Progenitor cell of endocrine pancreas (in vitro differentiated cells): ENCODE results near the gene ZCCHC9. TPM values are rescaled to one million over a fixed set of nuclear protein-coding genes. Genes with fewer than 3 reads are reported as not detected.

Source experiments
- DNase-seq: peaks from one replicate; pipeline ENCODE4 v3.0.0; 2021; ENCODE audit warnings: low spot score; ENCODE audit not compliant: unreplicated experiment
- H3K27ac Mint-ChIP-seq: 2 replicates; pipeline ENCODE4 v1.8.0; 2021; ENCODE audit warnings: mild to moderate bottlenecking, moderate library complexity, mixed read lengths
- H3K27me3 Mint-ChIP-seq: 2 replicates; pipeline ENCODE4 v1.8.0; 2021; ENCODE audit warnings: mixed read lengths
- H3K36me3 Mint-ChIP-seq: 2 replicates; pipeline ENCODE4 v1.8.0; 2022; ENCODE audit warnings: mixed read lengths; ENCODE audit not compliant: insufficient read depth
- H3K4me1 Mint-ChIP-seq: 2 replicates; pipeline ENCODE4 v1.8.0; 2021; ENCODE audit warnings: low read depth, mixed read lengths
- H3K4me3 Mint-ChIP-seq: 2 replicates; pipeline ENCODE4 v1.8.0; 2021; ENCODE audit warnings: low read depth, mild to moderate bottlenecking, moderate library complexity, mixed read lengths
- H3K9me3 Mint-ChIP-seq: 2 replicates; pipeline ENCODE4 v1.8.0; 2021; ENCODE audit warnings: low read depth, mixed read lengths
- CTCF ChIP-seq: fragments of 200-600 bp; sonication (generic); IDR thresholded peaks from one replicate; pipeline ENCODE4 v1.5.0; 2021; ENCODE audit warnings: antibody characterized with exemption, mild to moderate bottlenecking; ENCODE audit not compliant: unreplicated experiment
- total RNA-seq: library from RNA; stranded (reverse); gene quantifications from 2 replicates; pipeline ENCODE4 v1.2.1, GENCODE V29; 2021

The ZCCHC9 gene
- total RNA-seq, 1 donor from 2014 or later, result 30.6 TPM

GRCh38 chr5:81355291-81356251, 54.2 kb downstream of the ZCCHC9 start:
- TF ChIP-seq CTCF, result no peak
- Mint-ChIP-seq H3K36me3 (no peaks in the 10 kb centered on the region), H3K27ac (no peak overlapping the region), H3K4me1 (peaks cover 15% of the 10 kb centered on the region), H3K4me3 (no peak overlapping the region), H3K9me3 (no peaks in the 10 kb centered on the region), H3K27me3 (no peaks in the 10 kb centered on the region)
- DNase-seq, result no peak

DNA sequence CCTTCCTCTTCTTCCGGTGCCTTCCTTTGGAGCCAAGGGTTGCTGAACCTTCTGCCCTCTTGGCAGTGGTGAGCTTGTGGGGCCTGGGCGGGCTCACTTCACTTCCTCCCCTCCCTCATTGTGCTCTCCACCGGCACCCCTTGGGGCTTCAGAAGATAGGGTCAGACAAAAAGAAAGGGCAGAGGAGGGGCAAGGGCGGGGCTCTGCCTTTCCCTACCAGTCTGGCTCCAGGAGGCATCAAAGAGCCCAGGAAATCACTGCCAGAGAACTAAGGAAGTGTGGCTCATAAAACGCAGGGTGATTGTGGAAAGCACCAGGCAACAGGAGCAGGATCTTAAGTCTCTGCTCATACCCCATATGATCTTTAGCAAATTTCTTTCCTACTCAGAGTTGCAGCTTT, 57.7 kb downstream of the ZCCHC9 start:
- no peaks in the 10 kb centered on the region for H3K27me3 Mint-ChIP-seq
- TF ChIP-seq CTCF, result no peak
- peaks cover 15% of the 10 kb centered on the region for H3K4me1 Mint-ChIP-seq
- DNase-seq, result no peak
- no peaks in the 10 kb centered on the region for H3K36me3 Mint-ChIP-seq
- H3K4me3 Mint-ChIP-seq, result no peak overlapping the region
- no peaks in the 10 kb centered on the region for H3K9me3 Mint-ChIP-seq
- no peak overlapping the region for H3K27ac Mint-ChIP-seq

DNA sequence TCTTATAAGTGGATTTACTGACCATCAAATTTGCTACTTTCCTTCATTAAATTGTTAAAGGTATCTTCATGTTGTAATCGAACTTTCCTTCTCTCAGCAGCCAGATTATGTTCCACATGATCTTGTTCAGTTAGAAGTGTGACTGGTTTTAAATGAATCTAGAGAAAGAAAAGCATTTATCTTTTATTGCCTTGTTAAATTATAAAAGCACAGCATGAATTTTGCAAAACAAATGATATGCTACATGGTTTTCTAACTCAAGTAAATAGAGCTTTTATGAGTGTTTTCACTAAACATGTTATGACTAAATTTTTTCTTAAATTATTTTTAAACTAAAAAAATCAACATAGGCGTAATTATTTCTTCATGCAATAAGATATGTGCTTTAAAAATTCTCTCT, 58.5 kb downstream of the ZCCHC9 start:
- no peak overlapping the region for H3K4me3 Mint-ChIP-seq
- no peaks in the 10 kb centered on the region for H3K9me3 Mint-ChIP-seq
- no peak overlapping the region for H3K27ac Mint-ChIP-seq
- TF ChIP-seq CTCF, result no peak
- H3K36me3 Mint-ChIP-seq, result no peaks in the 10 kb centered on the region
- peaks cover 13% of the 10 kb centered on the region for H3K4me1 Mint-ChIP-seq
- H3K27me3 Mint-ChIP-seq, result no peaks in the 10 kb centered on the region
- DNase-seq, result no peak

GRCh38 chr5:81360640-81361039, 59.3 kb downstream of the ZCCHC9 start:
- TF ChIP-seq CTCF, result no peak
- Mint-ChIP-seq H3K4me3 (no peak overlapping the region), H3K36me3 (no peaks in the 10 kb centered on the region), H3K27me3 (no peaks in the 10 kb centered on the region), H3K27ac (no peak overlapping the region), H3K4me1 (peaks cover 13% of the 10 kb centered on the region), H3K9me3 (no peaks in the 10 kb centered on the region)
- DNase-seq, result no peak

DNA sequence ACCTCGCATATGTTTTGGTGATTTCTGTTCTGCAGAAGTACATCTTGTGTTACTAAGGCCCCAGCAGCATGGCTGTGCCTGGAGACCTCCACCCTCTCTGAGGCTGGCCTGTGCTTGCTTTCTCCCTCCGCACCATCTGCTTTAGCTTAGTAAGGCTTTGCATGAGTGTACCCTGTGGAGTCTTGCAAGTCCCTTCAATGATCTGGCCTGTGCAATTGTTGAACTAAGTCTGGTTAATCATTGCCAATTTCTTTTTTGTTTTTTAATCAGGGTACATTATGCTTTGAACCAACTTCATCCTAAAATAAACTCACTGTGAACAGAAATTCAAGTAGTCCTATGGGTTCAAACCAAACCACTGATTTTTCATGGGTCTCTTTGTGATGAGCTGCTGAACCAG, 60.2 kb downstream of the ZCCHC9 start:
- Mint-ChIP-seq H3K4me1 (peaks cover 13% of the 10 kb centered on the region), H3K36me3 (no peaks in the 10 kb centered on the region), H3K27me3 (no peaks in the 10 kb centered on the region), H3K27ac (no peak overlapping the region), H3K9me3 (no peaks in the 10 kb centered on the region), H3K4me3 (no peak overlapping the region)
- DNase-seq, result no peak
- TF ChIP-seq CTCF, result no peak

Other genes with a start within 250 kb of the ZCCHC9 start
- 1.7 and 3.7 TPM in 2 replicates for gene CKMT2, start 68.3 kb upstream of the ZCCHC9 start, total RNA-seq
- not detected in 2 replicates for gene ACOT12, start 92.5 kb downstream of the ZCCHC9 start, total RNA-seq